Lower lobe of right lung (tissue), 2 donors: ENCODE results near the gene ZDHHC24. TPM values are rescaled to one million over a fixed set of nuclear protein-coding genes. Genes with fewer than 3 reads are reported as not detected.
A peak's percentile ranks its signal among the peaks of the same experiment; 100 is the strongest.

ENCODE experiments used
- ATAC-seq, 2 donors: fragments of 200-7000 bp; cut with Tn5 transposase; one replicate each; pipeline ENCODE4 v1.9.1; 2020 to 2022; ENCODE audit warnings: mild to moderate bottlenecking in 2 of 2, moderate library complexity in 2 of 2
- DNase-seq: peaks from one replicate; pipeline ENCODE4 v3.0.0-alpha.2; 2020
- H3K27ac ChIP-seq: fragments of 200-600 bp; one replicate; pipeline ENCODE4 v1.8.0; 2022
- H3K27me3 ChIP-seq: fragments of 200-600 bp; one replicate; pipeline ENCODE4 v1.8.0; 2022; ENCODE audit warnings: low read depth
- H3K36me3 ChIP-seq: fragments of 200-600 bp; one replicate; pipeline ENCODE4 v1.8.0; 2022; ENCODE audit warnings: mild to moderate bottlenecking
- H3K4me1 ChIP-seq: fragments of 200-600 bp; one replicate; pipeline ENCODE4 v1.8.0; 2022
- H3K4me3 ChIP-seq: fragments of 200-600 bp; one replicate; pipeline ENCODE4 v1.8.0; 2022; ENCODE audit warnings: mild to moderate bottlenecking
- H3K9me3 ChIP-seq: fragments of 200-600 bp; one replicate; pipeline ENCODE4 v1.8.0; 2022
- CTCF ChIP-seq: fragments of 200-600 bp; IDR thresholded peaks from one replicate; pipeline ENCODE4 v1.8.0; 2022; ENCODE audit warnings: antibody characterized with exemption, mild to moderate bottlenecking
- intact Hi-C: fragments of 100-400 bp; cut with DNase I; formaldehyde crosslinking; loops from one replicate; pipeline ENCODE4 v1.11.0; 2022
- total RNA-seq: library from RNA; stranded (reverse); fragmentation: NEBNext Ultra II Directional; extraction: Animal tissue kit (Norgen Biotek cat#: 25700); gene quantifications from one replicate; pipeline ENCODE4 v1.2.1, GENCODE V29; 2021
- donor health status: DM: no; HTN: yes; CAD: no; lungs with severe emphysema.

Gene ZDHHC24
- total RNA-seq, 1 donor from 2014 or later = 14.9 TPM

DNA sequence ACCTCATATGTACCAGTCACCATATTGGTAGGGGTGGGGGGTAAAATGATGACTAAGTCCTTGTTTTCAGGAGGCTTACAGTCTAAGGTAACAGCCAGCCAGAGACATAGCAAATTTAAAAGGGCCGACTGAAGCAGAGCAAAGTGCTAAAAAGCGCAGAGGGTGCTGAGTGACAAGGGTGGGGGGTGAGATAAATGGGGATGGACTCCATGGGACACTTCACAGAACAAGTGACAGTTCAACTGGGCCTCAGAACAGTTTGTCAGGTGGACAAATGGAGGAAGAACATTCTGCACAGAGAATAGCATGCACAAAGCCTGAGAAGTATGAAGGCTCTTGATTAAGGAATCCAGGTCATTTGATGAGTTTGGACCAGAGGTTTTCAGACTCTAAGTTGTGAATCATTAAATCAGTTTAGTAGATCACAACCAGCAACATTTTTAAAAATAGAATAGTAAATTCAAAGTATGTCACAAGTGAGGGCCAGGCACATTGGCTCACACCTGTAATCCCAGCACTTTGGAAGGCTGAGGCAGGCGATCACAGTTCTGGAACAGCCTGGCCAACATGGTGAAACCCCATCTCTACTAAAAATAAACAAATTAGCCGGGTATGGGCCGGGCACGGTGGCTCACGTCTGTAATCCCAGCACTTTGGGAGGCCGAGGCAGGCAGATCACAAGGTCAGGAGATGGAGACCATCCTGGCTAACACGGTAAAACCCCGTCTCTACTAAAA, 21.4 kb downstream of the ZDHHC24 start:
- Histone ChIP-seq H3K27ac (no peak overlapping the region), H3K4me1 (no peaks in the 10 kb centered on the region), H3K27me3 (no peaks in the 10 kb centered on the region), H3K9me3 (no peaks in the 10 kb centered on the region), H3K4me3 (no peak overlapping the region), H3K36me3 (peaks cover 74% of the 10 kb centered on the region)
- no peak for ATAC-seq
- intact Hi-C loops = no loop called here
- no peak for TF ChIP-seq CTCF
- no peak for DNase-seq

- Histone ChIP-seq H3K9me3 (no peaks in the 10 kb centered on the region), H3K36me3 (peaks cover 81% of the 10 kb centered on the region), H3K4me1 (no peaks in the 10 kb centered on the region), H3K27me3 (no peaks in the 10 kb centered on the region), H3K4me3 (no peak overlapping the region), H3K27ac (no peak overlapping the region)
- no peak for TF ChIP-seq CTCF
- intact Hi-C loops = no loop called here
- DNase-seq (no peak), ATAC-seq (peak in 1 of 2 donors; percentile 29)
These were observed 22.2 kb downstream of the ZDHHC24 start for GRCh38 chr11:66523611-66524010.

DNA sequence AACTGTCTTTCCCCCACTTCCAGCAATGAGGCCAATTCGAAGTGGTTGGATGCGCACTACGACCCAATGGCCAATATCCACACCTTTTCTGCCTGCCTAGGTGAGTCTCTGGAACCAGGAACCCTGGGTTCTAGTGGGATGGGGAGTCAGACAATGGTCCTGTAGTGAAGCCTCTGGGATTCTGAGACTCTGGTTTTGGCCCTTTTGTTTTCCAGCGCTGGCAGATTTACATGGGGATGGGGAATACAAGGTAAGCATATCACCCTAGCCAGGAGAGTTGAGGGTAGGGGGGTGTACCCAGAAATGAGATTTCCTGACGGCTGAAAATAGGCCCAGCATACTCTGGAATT, 34.9 kb downstream of the ZDHHC24 start:
- H3K9me3 ChIP-seq = no peaks in the 10 kb centered on the region
- intact Hi-C loops = no loop called here
- H3K36me3 ChIP-seq = peaks cover 25% of the 10 kb centered on the region
- H3K4me3 ChIP-seq = peak overlapping the region; percentile 97
- peak overlapping the region; percentile 44 for H3K27ac ChIP-seq
- DNase-seq = no peak
- TF ChIP-seq CTCF = no peak
- no peaks in the 10 kb centered on the region for H3K27me3 ChIP-seq
- peaks cover 15% of the 10 kb centered on the region for H3K4me1 ChIP-seq
- no peak for ATAC-seq

GRCh38 chr11:66510271-66510989, 35.4 kb downstream of the ZDHHC24 start, which contains the start of gene BBS1:
BBS1 (plus strand) TSS chr11:66510635; CDS start chr11:66510660, 25 bp downstream.
- TF ChIP-seq CTCF = no peak
- ATAC-seq (peak; percentile 95 to 96), DNase-seq (peak; percentile 92)
- peak within 1 kb of the TSS; percentile 44 for H3K27ac ChIP-seq
- intact Hi-C loops = no loop called here
- no peaks in the 10 kb centered on the region for H3K27me3 ChIP-seq
- peaks cover 24% of the 10 kb centered on the region for H3K36me3 ChIP-seq
- peaks cover 15% of the 10 kb centered on the region for H3K4me1 ChIP-seq
- peak within 1 kb of the TSS; percentile 97 for H3K4me3 ChIP-seq
- no peaks in the 10 kb centered on the region for H3K9me3 ChIP-seq

- Histone ChIP-seq H3K27ac (no peak overlapping the region), H3K36me3 (peaks cover 22% of the 10 kb centered on the region), H3K4me1 (peaks cover 15% of the 10 kb centered on the region), H3K9me3 (no peaks in the 10 kb centered on the region), H3K27me3 (no peaks in the 10 kb centered on the region), H3K4me3 (no peak overlapping the region)
- intact Hi-C loops = no loop called here
- no peak for TF ChIP-seq CTCF
- no peak for DNase-seq
- ATAC-seq = no peak
These were observed 36.7 kb downstream of the ZDHHC24 start for GRCh38 chr11:66509131-66509561.
